GM12864 (cell line): ENCODE measurements around the gene ARG2.

Experiments
- DNase-seq: peaks from one replicate; pipeline ENCODE4 v3.0.0-alpha.2; 2011; ENCODE audit warnings: low read depth
- H3K4me3 ChIP-seq: 2 replicates; pipeline ENCODE4 v1.5.1; 2011; ENCODE audit warnings: mild to moderate bottlenecking, low read depth, low read length, control low read depth
- CTCF ChIP-seq: IDR thresholded peaks from 2 replicates; pipeline ENCODE4 v1.5.1; 2011; ENCODE audit warnings: low read depth, mild to moderate bottlenecking, moderate library complexity, low read length, control low read depth, inconsistent platforms; ENCODE audit errors: missing control alignments

ARG2 gene

GRCh38 chr14:67579040-67579439 lies 40.7 kb upstream of the ARG2 start:
- no peak overlapping the region for H3K4me3 ChIP-seq
- TF ChIP-seq CTCF = no peak
- DNase-seq = no peak

- no peak for DNase-seq
- no peak for TF ChIP-seq CTCF
- H3K4me3 ChIP-seq = no peak overlapping the region
Measured at GRCh38 chr14:67579636-67580035, 40.1 kb upstream of the ARG2 start.

- no peak for TF ChIP-seq CTCF
- no peak for DNase-seq
- H3K4me3 ChIP-seq = no peak overlapping the region
Measured at GRCh38 chr14:67580336-67581171, 39.2 kb upstream of the ARG2 start.

- no peak overlapping the region for H3K4me3 ChIP-seq
- no peak for TF ChIP-seq CTCF
- DNase-seq = no peak
Measured at GRCh38 chr14:67581643-67582042, 38.1 kb upstream of the ARG2 start.

GRCh38 chr14:67582061-67582460 lies 37.7 kb upstream of the ARG2 start:
- no peak for DNase-seq
- no peak overlapping the region for H3K4me3 ChIP-seq
- no peak for TF ChIP-seq CTCF

GRCh38 chr14:67583711-67584644 lies 35.7 kb upstream of the ARG2 start:
- no peak for DNase-seq
- no peak overlapping the region for H3K4me3 ChIP-seq
- TF ChIP-seq CTCF = peak; percentile 78
